Measurements from ENCODE around the gene ATOH8.
A peak's percentile ranks its signal among the peaks of the same experiment; 100 is the strongest.

The ATOH8 gene

DNA sequence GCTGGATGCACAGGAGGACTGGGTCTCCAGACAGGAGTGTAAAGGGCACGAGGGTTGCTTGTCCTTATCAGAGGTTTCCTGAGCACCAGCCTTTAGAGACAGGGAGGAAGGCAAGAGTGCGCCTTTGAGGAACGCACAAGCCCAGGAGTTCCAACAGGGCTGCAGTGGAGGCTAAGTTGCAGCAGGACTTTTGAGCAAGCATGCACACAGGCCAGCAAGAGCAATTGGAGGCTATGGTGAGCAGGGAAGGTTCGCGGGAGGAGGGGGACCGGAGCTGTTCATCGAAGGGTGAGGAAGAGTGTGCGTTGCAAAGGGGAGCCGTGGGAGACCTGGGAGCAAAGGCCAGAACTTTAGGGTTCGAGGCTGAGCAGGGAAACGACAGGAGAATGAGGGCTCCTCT is 2.2 kb upstream of the ATOH8 start:
- H3K9me3 ChIP-seq (ENCODE audit: control insufficient read depth, insufficient read depth, low read length), result no peaks in the 10 kb centered on the region
- H3K27me3 ChIP-seq (ENCODE audit: control insufficient read depth, low read length), result peaks cover 57% of the 10 kb centered on the region
- no peaks in the 10 kb centered on the region for H3K9me2 ChIP-seq (replicated peaks; ENCODE audit: control insufficient read depth, low read length)
- TF ChIP-seq, protein P1, sequence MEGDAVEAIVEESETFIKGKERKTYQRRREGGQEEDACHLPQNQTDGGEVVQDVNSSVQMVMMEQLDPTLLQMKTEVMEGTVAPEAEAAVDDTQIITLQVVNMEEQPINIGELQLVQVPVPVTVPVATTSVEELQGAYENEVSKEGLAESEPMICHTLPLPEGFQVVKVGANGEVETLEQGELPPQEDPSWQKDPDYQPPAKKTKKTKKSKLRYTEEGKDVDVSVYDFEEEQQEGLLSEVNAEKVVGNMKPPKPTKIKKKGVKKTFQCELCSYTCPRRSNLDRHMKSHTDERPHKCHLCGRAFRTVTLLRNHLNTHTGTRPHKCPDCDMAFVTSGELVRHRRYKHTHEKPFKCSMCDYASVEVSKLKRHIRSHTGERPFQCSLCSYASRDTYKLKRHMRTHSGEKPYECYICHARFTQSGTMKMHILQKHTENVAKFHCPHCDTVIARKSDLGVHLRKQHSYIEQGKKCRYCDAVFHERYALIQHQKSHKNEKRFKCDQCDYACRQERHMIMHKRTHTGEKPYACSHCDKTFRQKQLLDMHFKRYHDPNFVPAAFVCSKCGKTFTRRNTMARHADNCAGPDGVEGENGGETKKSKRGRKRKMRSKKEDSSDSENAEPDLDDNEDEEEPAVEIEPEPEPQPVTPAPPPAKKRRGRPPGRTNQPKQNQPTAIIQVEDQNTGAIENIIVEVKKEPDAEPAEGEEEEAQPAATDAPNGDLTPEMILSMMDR (IDR thresholded peaks at IDR 0.05; ENCODE audit: low read depth, low read length, poor library complexity, severe bottlenecking), result no peak
- TF ChIP-seq EZH2phosphoT487 (IDR thresholded peaks at IDR 0.05; ENCODE audit: borderline replicate concordance, low read length), result no peak
- no peaks in the 10 kb centered on the region for H4K20me1 ChIP-seq (ENCODE audit: control insufficient read depth, insufficient read depth, low read depth, low read length)
- H3K27ac ChIP-seq (ENCODE audit: low read depth, low read length), result no peak overlapping the region
- no peaks in the 10 kb centered on the region for H3K36me3 ChIP-seq (ENCODE audit: control insufficient read depth, low read length)
- H3K4me2 ChIP-seq (ENCODE audit: low read length), result no peak overlapping the region
- H3K4me1 ChIP-seq (ENCODE audit: control insufficient read depth, low read length), result peaks cover 18% of the 10 kb centered on the region
- no peak overlapping the region for H3K4me3 ChIP-seq (ENCODE audit: low read length)
- H3F3A ChIP-seq (ENCODE audit: control insufficient read depth, insufficient read depth), result peaks cover 5% of the 10 kb centered on the region
- no peaks in the 10 kb centered on the region for H3K79me2 ChIP-seq (ENCODE audit: control insufficient read depth, low read length)

DNA sequence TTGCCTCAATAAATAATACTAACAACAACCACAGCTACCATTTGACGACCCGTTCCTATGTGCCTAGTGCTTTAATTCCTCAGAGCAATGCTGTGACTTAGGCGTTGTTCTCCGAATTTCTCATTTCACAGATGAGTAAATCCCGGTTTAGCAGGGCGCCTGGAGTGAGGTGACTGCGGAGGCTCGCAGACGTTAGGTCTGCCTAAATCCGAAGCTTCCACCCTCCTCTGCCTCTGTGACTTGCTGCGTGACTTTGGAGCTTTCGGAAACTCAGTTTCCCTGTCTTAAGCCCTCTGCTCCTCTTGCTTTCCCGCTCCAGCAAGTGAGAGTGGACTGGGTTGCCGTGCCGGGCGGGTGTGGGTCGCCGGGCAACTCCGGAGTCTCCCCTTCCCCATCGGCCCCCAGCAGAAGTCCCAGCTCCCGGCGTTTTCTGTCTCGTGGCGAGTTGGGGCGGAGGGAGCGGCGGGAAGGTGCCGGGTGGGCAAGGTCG is 711 bp upstream of the ATOH8 start:
- peaks cover 12% of the 10 kb centered on the region for H3K4me1 ChIP-seq (ENCODE audit: control insufficient read depth, low read length)
- H3F3A ChIP-seq (ENCODE audit: control insufficient read depth, insufficient read depth), result peaks cover 5% of the 10 kb centered on the region
- no peaks in the 10 kb centered on the region for H3K79me2 ChIP-seq (ENCODE audit: control insufficient read depth, low read length)
- peaks cover 56% of the 10 kb centered on the region for H3K27me3 ChIP-seq (ENCODE audit: control insufficient read depth, low read length)
- no peaks in the 10 kb centered on the region for H3K9me3 ChIP-seq (ENCODE audit: control insufficient read depth, insufficient read depth, low read length)
- TF ChIP-seq, protein P1 (IDR thresholded peaks at IDR 0.05; ENCODE audit: low read depth, low read length, poor library complexity, severe bottlenecking), result no peak
- TF ChIP-seq EZH2phosphoT487 (IDR thresholded peaks at IDR 0.05; ENCODE audit: borderline replicate concordance, low read length), result no peak
- H4K20me1 ChIP-seq (ENCODE audit: control insufficient read depth, insufficient read depth, low read depth, low read length), result no peaks in the 10 kb centered on the region
- no peaks in the 10 kb centered on the region for H3K9me2 ChIP-seq (replicated peaks; ENCODE audit: control insufficient read depth, low read length)
- no peaks in the 10 kb centered on the region for H3K36me3 ChIP-seq (ENCODE audit: control insufficient read depth, low read length)
- no peak overlapping the region for H3K4me3 ChIP-seq (ENCODE audit: low read length)
- H3K27ac ChIP-seq (ENCODE audit: low read depth, low read length), result no peak overlapping the region
- no peak overlapping the region for H3K4me2 ChIP-seq (ENCODE audit: low read length)

DNA sequence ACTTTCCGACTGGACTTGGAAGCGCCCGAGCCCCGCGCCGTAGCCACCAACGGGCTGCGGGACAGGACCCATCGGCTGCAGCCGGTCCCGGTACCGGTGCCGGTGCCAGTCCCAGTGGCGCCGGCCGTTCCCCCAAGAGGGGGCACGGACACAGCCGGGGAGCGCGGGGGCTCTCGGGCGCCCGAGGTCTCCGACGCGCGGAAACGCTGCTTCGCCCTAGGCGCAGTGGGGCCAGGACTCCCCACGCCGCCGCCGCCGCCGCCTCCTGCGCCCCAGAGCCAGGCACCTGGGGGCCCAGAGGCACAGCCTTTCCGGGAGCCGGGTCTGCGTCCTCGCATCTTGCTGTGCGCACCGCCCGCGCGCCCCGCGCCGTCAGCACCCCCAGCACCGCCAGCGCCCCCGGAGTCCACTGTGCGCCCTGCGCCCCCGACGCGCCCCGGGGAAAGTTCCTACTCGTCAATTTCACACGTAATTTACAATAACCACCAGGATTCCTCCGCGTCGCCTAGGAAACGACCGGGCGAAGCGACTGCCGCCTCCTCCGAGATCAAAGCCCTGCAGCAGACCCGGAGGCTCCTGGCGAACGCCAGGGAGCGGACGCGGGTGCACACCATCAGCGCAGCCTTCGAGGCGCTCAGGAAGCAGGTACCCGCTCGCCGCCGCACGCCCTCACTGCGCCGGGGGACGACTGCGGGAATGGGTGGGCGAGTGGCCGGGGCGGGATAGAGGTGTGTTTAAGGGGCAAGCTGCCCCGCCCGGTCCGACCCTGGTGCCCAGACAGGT is 713 bp downstream of the ATOH8 start:
- Histone ChIP-seq H4K20me1 (ENCODE audit: control insufficient read depth, insufficient read depth, low read depth, low read length) (no peaks in the 10 kb centered on the region), H3K4me1 (ENCODE audit: control insufficient read depth, low read length) (no peaks in the 10 kb centered on the region), H3K79me2 (ENCODE audit: control insufficient read depth, low read length) (no peaks in the 10 kb centered on the region), H3F3A (ENCODE audit: control insufficient read depth, insufficient read depth) (no peaks in the 10 kb centered on the region), H3K4me2 (ENCODE audit: low read length) (peak overlapping the region; percentile 27; the same call in 1 of the 2 replicates), H3K9me3 (ENCODE audit: control insufficient read depth, insufficient read depth, low read length) (no peaks in the 10 kb centered on the region), H3K27me3 (ENCODE audit: control insufficient read depth, low read length) (peaks cover 56% of the 10 kb centered on the region), H3K9me2 (replicated peaks; ENCODE audit: control insufficient read depth, low read length) (no peaks in the 10 kb centered on the region), H3K4me3 (ENCODE audit: low read length) (no peak overlapping the region), H3K27ac (ENCODE audit: low read depth, low read length) (no peak overlapping the region), H3K36me3 (ENCODE audit: control insufficient read depth, low read length) (no peaks in the 10 kb centered on the region)
- TF ChIP-seq, protein P1 (IDR thresholded peaks at IDR 0.05; ENCODE audit: low read depth, low read length, poor library complexity, severe bottlenecking), result no peak
- no peak for TF ChIP-seq EZH2phosphoT487 (IDR thresholded peaks at IDR 0.05; ENCODE audit: borderline replicate concordance, low read length)

Data from DOHH2 (cell line).